ENCODE results near the gene FGD4.

DNA sequence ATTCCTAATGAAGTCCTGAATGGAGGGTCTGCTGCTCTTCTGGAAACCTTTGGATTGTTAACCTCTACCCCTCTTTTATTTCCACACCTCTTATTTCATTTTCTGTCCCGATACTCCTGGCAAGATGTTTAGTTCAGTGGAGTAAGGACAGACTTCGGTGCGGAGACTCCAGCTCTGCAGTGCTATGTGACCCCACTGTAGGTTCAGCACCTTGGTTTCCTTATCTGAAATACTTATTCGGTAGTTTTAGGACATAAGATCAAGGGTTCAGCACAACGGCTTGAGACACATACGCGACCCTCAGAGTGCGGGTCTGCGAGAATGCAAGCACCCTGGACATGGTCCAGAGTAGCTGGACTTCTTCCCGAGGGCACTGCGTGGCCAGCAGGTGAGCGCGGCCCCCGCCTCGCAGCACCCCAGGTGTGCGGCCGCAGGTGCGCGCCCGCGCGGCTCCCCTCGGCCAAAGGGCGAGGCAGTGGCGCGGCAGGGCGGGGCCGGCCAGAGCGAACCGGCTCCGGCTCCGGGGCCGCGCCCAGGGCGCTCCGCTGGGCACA is 465 bp upstream of the FGD4 start:
- TF ChIP-seq, protein P1, sequence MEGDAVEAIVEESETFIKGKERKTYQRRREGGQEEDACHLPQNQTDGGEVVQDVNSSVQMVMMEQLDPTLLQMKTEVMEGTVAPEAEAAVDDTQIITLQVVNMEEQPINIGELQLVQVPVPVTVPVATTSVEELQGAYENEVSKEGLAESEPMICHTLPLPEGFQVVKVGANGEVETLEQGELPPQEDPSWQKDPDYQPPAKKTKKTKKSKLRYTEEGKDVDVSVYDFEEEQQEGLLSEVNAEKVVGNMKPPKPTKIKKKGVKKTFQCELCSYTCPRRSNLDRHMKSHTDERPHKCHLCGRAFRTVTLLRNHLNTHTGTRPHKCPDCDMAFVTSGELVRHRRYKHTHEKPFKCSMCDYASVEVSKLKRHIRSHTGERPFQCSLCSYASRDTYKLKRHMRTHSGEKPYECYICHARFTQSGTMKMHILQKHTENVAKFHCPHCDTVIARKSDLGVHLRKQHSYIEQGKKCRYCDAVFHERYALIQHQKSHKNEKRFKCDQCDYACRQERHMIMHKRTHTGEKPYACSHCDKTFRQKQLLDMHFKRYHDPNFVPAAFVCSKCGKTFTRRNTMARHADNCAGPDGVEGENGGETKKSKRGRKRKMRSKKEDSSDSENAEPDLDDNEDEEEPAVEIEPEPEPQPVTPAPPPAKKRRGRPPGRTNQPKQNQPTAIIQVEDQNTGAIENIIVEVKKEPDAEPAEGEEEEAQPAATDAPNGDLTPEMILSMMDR (IDR thresholded peaks at IDR 0.05): no peak
- no peak for TF ChIP-seq POLR2A (IDR thresholded peaks at IDR 0.05)
